ENCODE data around the gene ZNRF1. TPM values are rescaled to one million over a fixed set of nuclear protein-coding genes. Genes with fewer than 3 reads are reported as not detected.

Gene ZNRF1
- total and polyA plus RNA-seq, 2 of the 13 experiments (the other 11 are each of a cell fraction or from before 2014, with no cell fraction given): 43.9 to 58.7 TPM

GRCh38 chr16:75099075-75099667, 100.3 kb downstream of the ZNRF1 start (continued):
- 0 out of 2 replicates have a peak, but pooled peaks have one; percentile 19 for TF ChIP-seq FOXO4 (CRISPR knock-in tag; conservative IDR thresholded peaks at IDR 0.05)

- CTCF ChIA-PET (ENCODE audit: low intra/inter-chr PET ratio, low total read pairs): no interaction called here
Measured at GRCh38 chr16:75099738-75100602, 101.1 kb downstream of the ZNRF1 start.

More at GRCh38 chr16:75099738-75100602, 101.1 kb downstream of the ZNRF1 start:
- 96% methylated on average over 15 of the region's 16 CpGs for WGBS (ENCODE audit: low lambda C conversion rate)
- TF ChIP-seq RBM22 (optimal IDR thresholded peaks at IDR 0.05; ENCODE audit: low read length) (peak; percentile 74), ZHX1 (CRISPR knock-in tag; IDR thresholded peaks at IDR 0.05; ENCODE audit: low read depth) (no peak), ZNF687 (CRISPR knock-in tag; IDR thresholded peaks at IDR 0.05) (0 out of 2 replicates have a peak, but pooled peaks have one; percentile 14), ZBTB43 (CRISPR knock-in tag; conservative IDR thresholded peaks at IDR 0.05) (no peak), ETV5 (CRISPR knock-in tag; IDR thresholded peaks at IDR 0.05; ENCODE audit: borderline replicate concordance) (0 out of 2 replicates have a peak, but pooled peaks have one; percentile 28), AGO2 (optimal IDR thresholded peaks at IDR 0.05; ENCODE audit: low read depth, low read length) (peak; percentile 28)
- no peaks in the 10 kb centered on the region for H3K9me3 ChIP-seq (ENCODE audit: low read length)
- H4K20me1 ChIP-seq (ENCODE audit: insufficient read depth, low read length): peaks cover 11% of the 10 kb centered on the region
- ATAC-seq (no peak; the same call in 1 of the 3 replicates), FAIRE-seq (no peak), DNase-seq (ENCODE audit: low spot score) (no peak)
- no peak overlapping the region for H3K4me3 ChIP-seq (replicated peaks in 1 of 3; ENCODE audit: insufficient read depth in 1 of 3, low read depth in 2 of 3, low read length in 3 of 3)
- no TSS peak for BruUV-seq (replicated peaks)
- peaks cover 21 to 44% of the 10 kb centered on the region in 2 experiments for H3K36me3 ChIP-seq (replicated peaks in 1 of 2; ENCODE audit: control insufficient read depth in 1 of 2, insufficient read depth in 2 of 2, low read length in 2 of 2)
- no peak overlapping the region for H3K9ac ChIP-seq (ENCODE audit: insufficient read depth, low read depth, low read length)
- intact Hi-C loops (cut with micrococcal nuclease; ENCODE audit: unreplicated experiment): no loop called here
- in situ Hi-C loops (cut with HindIII; ENCODE audit: extremely low pct_ligation_motif_present, low pct_unique_long_range_greater_than_20kb): loop anchor here (10.0 kb wide), 1 partner anchor 105 kb away; the partner anchor contains the start of gene ZNRF1
- H3K4me1 ChIP-seq (ENCODE audit: insufficient read depth, low read length): peaks cover 26% of the 10 kb centered on the region
- no peak overlapping the region for H3K4me2 ChIP-seq (ENCODE audit: low read depth, low read length)
- POLR2A ChIA-PET: no interaction called here
- no peaks in the 10 kb centered on the region for H3K27me3 ChIP-seq (ENCODE audit: control insufficient read depth in 1 of 2, insufficient read depth in 2 of 2, low read length in 2 of 2)
- no peak overlapping the region for H3K27ac ChIP-seq (ENCODE audit: extremely low read length, insufficient read depth, low read length)
- H3K79me2 ChIP-seq (ENCODE audit: insufficient read depth, low read length): peaks cover 12% of the 10 kb centered on the region
- no peak overlapping the region for H2AFZ ChIP-seq (ENCODE audit: low read length)

All from HepG2 (cell line).